Osteocyte (in vitro differentiated cells): Measurements from ENCODE around the gene PRR23A. TPM values are rescaled to one million over a fixed set of nuclear protein-coding genes. Genes with fewer than 3 reads are reported as not detected.
"Not testable (repeated sequence)": the region's sequence is repeated elsewhere in the genome, so short reads cannot be mapped to it uniquely, and the experiment has no call there.

ENCODE experiments used
- DNase-seq: peaks from one replicate; pipeline ENCODE4 v3.0.0; 2021; ENCODE audit warnings: mixed read lengths; ENCODE audit not compliant: unreplicated experiment; ENCODE audit errors: extremely low spot score
- H3K27ac Mint-ChIP-seq: one replicate; pipeline ENCODE4 v1.8.0; 2021; ENCODE audit warnings: mild to moderate bottlenecking, mixed read lengths; ENCODE audit not compliant: unreplicated experiment
- H3K27me3 Mint-ChIP-seq: one replicate; pipeline ENCODE4 v1.8.0; 2021; ENCODE audit warnings: mixed read lengths; ENCODE audit not compliant: unreplicated experiment
- H3K36me3 Mint-ChIP-seq: one replicate; pipeline ENCODE4 v1.8.0; 2021; ENCODE audit warnings: mixed read lengths; ENCODE audit not compliant: unreplicated experiment
- H3K4me1 Mint-ChIP-seq: one replicate; pipeline ENCODE4 v1.8.0; 2021; ENCODE audit warnings: mixed read lengths; ENCODE audit not compliant: unreplicated experiment
- H3K4me3 Mint-ChIP-seq: one replicate; pipeline ENCODE4 v1.8.0; 2021; ENCODE audit warnings: mild to moderate bottlenecking, moderate library complexity, mixed read lengths; ENCODE audit not compliant: unreplicated experiment
- H3K9me3 Mint-ChIP-seq: one replicate; pipeline ENCODE4 v1.8.0; 2021; ENCODE audit warnings: mixed read lengths; ENCODE audit not compliant: unreplicated experiment
- CTCF ChIP-seq: fragments of 200-600 bp; sonication (generic); IDR thresholded peaks from 2 replicates; pipeline ENCODE4 v1.5.0; 2021; ENCODE audit warnings: antibody characterized with exemption, mild to moderate bottlenecking, moderate library complexity
- total RNA-seq: library from RNA; stranded (reverse); gene quantifications from 2 replicates; pipeline ENCODE4 v1.2.1, GENCODE V29; 2021

The PRR23A gene
- total RNA-seq, 1 donor from 2014 or later = not detected

GRCh38 chr3:139037478-139037877, 31.4 kb upstream of the PRR23A start:
- no peak for TF ChIP-seq CTCF
- Mint-ChIP-seq H3K27me3 (no peaks in the 10 kb centered on the region), H3K4me1 (no peaks in the 10 kb centered on the region), H3K27ac (no peak overlapping the region), H3K9me3 (no peaks in the 10 kb centered on the region), H3K36me3 (no peaks in the 10 kb centered on the region), H3K4me3 (no peak overlapping the region)
- DNase-seq = no peak

GRCh38 chr3:139032326-139033002, 26.4 kb upstream of the PRR23A start:
- Mint-ChIP-seq H3K9me3 (peaks cover 15% of the 10 kb centered on the region), H3K27ac (no peak overlapping the region), H3K4me1 (no peaks in the 10 kb centered on the region), H3K27me3 (no peaks in the 10 kb centered on the region), H3K36me3 (no peaks in the 10 kb centered on the region), H3K4me3 (no peak overlapping the region)
- TF ChIP-seq CTCF = no peak
- DNase-seq = no peak

DNA sequence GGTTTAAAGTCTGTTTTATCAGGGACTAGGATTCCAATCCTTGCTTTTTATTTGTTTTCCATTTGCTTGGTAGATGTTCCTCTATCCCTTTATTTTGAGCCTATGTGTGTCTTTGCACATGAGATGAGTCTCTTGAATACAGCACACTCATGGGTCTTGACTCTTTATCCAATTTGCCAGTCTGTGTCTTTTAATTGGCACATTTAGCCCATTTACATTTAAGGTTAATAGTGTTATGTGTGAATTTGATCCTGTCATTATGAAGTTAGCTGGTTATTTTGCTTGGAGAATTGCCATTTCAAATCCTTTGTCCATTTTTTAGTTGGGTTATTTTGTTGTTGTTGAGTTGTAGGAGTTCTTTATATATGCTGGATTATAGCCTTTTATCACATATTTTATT, 24.5 kb upstream of the PRR23A start:
- H3K36me3 Mint-ChIP-seq, H3K27me3 Mint-ChIP-seq, H3K4me1 Mint-ChIP-seq, DNase-seq, H3K4me3 Mint-ChIP-seq, H3K27ac Mint-ChIP-seq: not testable (repeated sequence)
- H3K9me3 Mint-ChIP-seq = peaks cover 15% of the 10 kb centered on the region

DNA sequence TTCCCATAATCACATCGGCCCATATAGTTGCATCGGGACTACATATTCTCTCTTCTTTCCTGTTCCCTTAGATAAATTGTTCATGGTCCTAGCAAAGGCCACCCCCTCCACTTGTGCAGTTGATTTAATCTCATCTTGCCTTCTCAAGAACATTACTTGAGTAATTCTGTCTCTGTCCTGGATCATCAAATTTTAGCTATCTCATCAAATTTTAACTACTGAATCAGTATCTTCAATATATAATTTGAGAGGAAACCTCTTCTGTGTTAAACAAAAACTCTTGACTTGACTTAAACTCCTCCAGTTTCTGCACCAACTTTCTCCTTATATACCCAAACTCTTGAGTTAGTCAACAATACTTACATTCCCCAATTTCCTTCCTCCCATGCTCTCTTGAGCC, 18.9 kb upstream of the PRR23A start:
- Mint-ChIP-seq H3K4me1 (no peaks in the 10 kb centered on the region), H3K27me3 (no peaks in the 10 kb centered on the region), H3K36me3 (no peaks in the 10 kb centered on the region), H3K4me3 (no peak overlapping the region), H3K9me3 (peaks cover 5% of the 10 kb centered on the region), H3K27ac (no peak overlapping the region)
- no peak for TF ChIP-seq CTCF
- DNase-seq = no peak

DNA sequence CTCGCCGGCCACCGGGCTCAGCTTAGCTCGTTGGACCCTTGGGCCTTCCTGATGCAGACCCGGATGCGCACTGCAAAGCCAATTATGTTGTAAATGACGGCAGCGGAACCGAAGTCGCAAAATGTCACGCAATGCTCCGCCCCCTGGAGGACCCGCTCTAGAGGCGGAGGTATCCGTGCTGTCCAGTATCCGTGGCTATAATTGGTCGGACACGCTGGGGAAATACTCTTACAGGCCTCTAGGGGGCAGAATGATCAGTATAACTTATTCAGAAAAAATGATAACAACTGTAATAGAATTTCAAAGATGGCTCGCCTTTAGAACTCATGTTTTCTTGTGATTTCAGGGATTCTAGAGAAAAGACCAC, 14.8 kb upstream of the PRR23A start, which contains the start of gene PRR23B:
TSS of gene PRR23B (minus strand) at position 59 of the 367 bp plus-strand sequence. CDS start 265 bp downstream, outside the sequence.
- Mint-ChIP-seq H3K4me1 (no peaks in the 10 kb centered on the region), H3K9me3 (peaks cover 7% of the 10 kb centered on the region), H3K27me3 (no peaks in the 10 kb centered on the region), H3K36me3 (no peaks in the 10 kb centered on the region), H3K4me3 (no peak within 1 kb of the TSS), H3K27ac (no peak within 1 kb of the TSS)
- no peak for DNase-seq
- no peak for TF ChIP-seq CTCF
